K562 (cell line): ENCODE measurements around the gene PLA2R1. TPM values are rescaled to one million over a fixed set of nuclear protein-coding genes. Genes with fewer than 3 reads are reported as not detected.

ENCODE experiments used
- ATAC-seq: fragments of 200-7000 bp; cut with Tn5 transposase; 3 replicates; pipeline ENCODE4 v1.9.1; 2020; ENCODE audit warnings: moderate library complexity
- BruUV-seq: library from RNA; stranded (reverse); fragments of 400-500 nt; replicated peaks from 2 replicates; lab custom pipeline; 2021; lab: Mats Ljungman, UMichigan
- CTCF ChIA-PET: fragments of 300-600 bp; formaldehyde crosslinking; extraction: SDS; loops from one replicate; lab custom pipeline; 2021; ENCODE audit warnings: low intra/inter-chr PET ratio; lab: Yijun Ruan, JAX
- POLR2A ChIA-PET: fragments of 300-600, 350-650 bp; sonication (Branson Sonifier 250); formaldehyde crosslinking; extraction: SDS; loops from one replicate; lab custom pipeline; 2021; ENCODE audit warnings: antibody characterized with exemption, inconsistent platforms; lab: Yijun Ruan, JAX
- DNase-seq, 4 experiments: peaks; one replicate each; pipeline versions ENCODE4 v3.0.0 to v3.0.0-alpha.2; 2011 to 2018; ENCODE audit warnings: low spot score in 3 of 4, mixed read lengths in 3 of 4; ENCODE audit errors: extremely low read depth in 1 of 4
- FAIRE-seq: peaks from 2 replicates; lab custom pipeline; 2011; peaks lifted over from hg19 to GRCh38; lab: Jason Lieb, UNC
- H2AFZ ChIP-seq: 2 replicates; pipeline ENCODE4 v1.6.0; 2011; ENCODE audit warnings: low read depth, low read length, control low read depth, inconsistent platforms
- H3K27ac ChIP-seq: fragments of 200-600 bp; 3 replicates; pipeline ENCODE4 v1.8.0; 2011; ENCODE audit warnings: low read depth, mild to moderate bottlenecking, control low read depth, inconsistent platforms, low read length, moderate library complexity, mixed read lengths; ENCODE audit errors: extremely low read depth
- H3K27me3 ChIP-seq, 2 experiments: fragments of 300-600 bp in 1 of 2; 2 replicates in 1 of 2; 3 replicates in 1 of 2; pipeline versions ENCODE4 v1.6.0 to v1.8.0; 2011; ENCODE audit warnings: inconsistent platforms in 2 of 2, low read length in 2 of 2, mild to moderate bottlenecking in 1 of 2, mixed read lengths in 1 of 2, moderate library complexity in 1 of 2; ENCODE audit not compliant: control insufficient read depth in 2 of 2, insufficient read depth in 2 of 2
- H3K36me3 ChIP-seq: fragments of 300-600 bp; 3 replicates; pipeline ENCODE4 v1.8.0; 2011; ENCODE audit warnings: mild to moderate bottlenecking, low read length, inconsistent platforms; ENCODE audit not compliant: control insufficient read depth, insufficient read depth
- H3K4me1 ChIP-seq, 2 experiments: fragments of 200-600 bp in 1 of 2; replicated peaks in 1 of 2; 2 replicates in 1 of 2; 3 replicates in 1 of 2; pipeline versions ENCODE4 v1.5.1 to v1.8.0; 2011; ENCODE audit warnings: inconsistent platforms in 2 of 2, low read length in 2 of 2, mild to moderate bottlenecking in 1 of 2, mixed read lengths in 1 of 2, moderate library complexity in 1 of 2; ENCODE audit not compliant: control insufficient read depth in 2 of 2, insufficient read depth in 2 of 2
- H3K4me2 ChIP-seq: 2 replicates; pipeline ENCODE4 v1.6.1; 2011; ENCODE audit warnings: low read length, control low read depth, inconsistent platforms, mixed read lengths; ENCODE audit not compliant: insufficient read depth
- H3K4me3 ChIP-seq: fragments of 200-600 bp; sonication (generic), shearing (Covaris generic); 2 replicates; pipeline ENCODE4 v1.5.1; 2016; ENCODE audit warnings: control low read depth, inconsistent platforms
- H3K79me2 ChIP-seq: fragments of 200-600 bp; 3 replicates; pipeline ENCODE4 v1.8.0; 2011; ENCODE audit warnings: low read length, inconsistent platforms; ENCODE audit not compliant: control insufficient read depth, insufficient read depth
- H3K9ac ChIP-seq, 2 experiments: 2 replicates each; pipeline versions ENCODE4 v1.6.0 to v1.6.1; 2011; ENCODE audit warnings: low read depth in 2 of 2, low read length in 2 of 2, control low read depth in 1 of 2, inconsistent platforms in 1 of 2, mild to moderate bottlenecking in 1 of 2, mixed read lengths in 1 of 2; ENCODE audit not compliant: insufficient read depth in 1 of 2
- H3K9me1 ChIP-seq: one replicate; pipeline ENCODE4 v1.6.0; 2011; ENCODE audit warnings: inconsistent platforms, mild to moderate bottlenecking, low read length, moderate library complexity; ENCODE audit not compliant: control insufficient read depth, insufficient read depth
- H3K9me3 ChIP-seq: replicated peaks from 2 replicates; pipeline ENCODE4 v1.5.1; 2011; ENCODE audit warnings: low read depth, low read length, inconsistent platforms; ENCODE audit not compliant: control insufficient read depth, insufficient read depth
- H4K20me1 ChIP-seq: replicated peaks from 2 replicates; pipeline ENCODE4 v1.6.1; 2011; ENCODE audit warnings: low read length, inconsistent platforms, mixed read lengths; ENCODE audit not compliant: control insufficient read depth, insufficient read depth
- CBX5 ChIP-seq: IDR thresholded peaks from 2 replicates; pipeline ENCODE4 v1.6.1; 2014; ENCODE audit warnings: low read depth, borderline replicate concordance
- FOXJ2 ChIP-seq: fragments of 200-800 bp; sonication (Bioruptor generic); IDR thresholded peaks from 2 replicates; pipeline ENCODE4 v1.6.1; 2016; ENCODE audit warnings: missing genetic modification characterization, missing compliant biosample characterization
- POU5F1 ChIP-seq: fragments of 150-350 bp; IDR thresholded peaks from 2 replicates; pipeline ENCODE4 v1.6.1; 2014; ENCODE audit warnings: borderline replicate concordance, low read length, low read depth, mild to moderate bottlenecking; ENCODE audit not compliant: partially characterized antibody
- TAF15 ChIP-seq: fragments of 200-400 bp; formaldehyde crosslinking; IDR thresholded peaks from 2 replicates; pipeline ENCODE4 v1.6.1; 2017; ENCODE audit warnings: mild to moderate bottlenecking, low read depth, low read length, moderate library complexity
- TFAP4 ChIP-seq: sonication (generic); formaldehyde crosslinking; IDR thresholded peaks from 2 replicates; pipeline ENCODE4 v1.8.0; 2022; ENCODE audit warnings: missing genetic modification reagents, mild to moderate bottlenecking, moderate library complexity, borderline replicate concordance
- ZNF175 ChIP-seq: fragments of 200-800 bp; sonication (Bioruptor generic); IDR thresholded peaks from 2 replicates; pipeline ENCODE4 v1.6.1; 2016; ENCODE audit warnings: low read depth, mild to moderate bottlenecking, missing genetic modification characterization, missing compliant biosample characterization
- WGBS: fragments of 100-300 bp; shearing (Covaris generic); methylation state at CpG from one replicate; pipeline ENCODE4 v1.1.6; 2016; ENCODE audit warnings: low coverage, mixed read lengths; ENCODE audit not compliant: insufficient coverage; ENCODE audit errors: missing lambda C conversion rate; 5-methylcytosine and 5-hydroxymethylcytosine counted together
- in situ Hi-C: fragments of 300-500 bp; cut with MboI; formaldehyde crosslinking; loops from 4 replicates; pipeline ENCODE4 v1.15.0; 2018; ENCODE audit warnings: inconsistent platforms, mixed read lengths
- intact Hi-C: fragments of 100-400 bp; cut with micrococcal nuclease; formaldehyde crosslinking; loops from 2 replicates; pipeline ENCODE4 v1.14.2; 2022
- polyA plus RNA-seq, 8 experiments: library from polyadenylated mRNA; depleted of rRNA in 4 of 8; stranded (reverse) in 5 of 8; unstranded in 3 of 8; fragments of >200 nt; fragmentation: Nextera tagmentation in 2 of 8; fragmentation: Illumina TruSeq in 1 of 8; extraction: Ambion mirVana in 2 of 8; extraction: Trizol in 1 of 8; gene quantifications; 2 replicates each; pipeline versions ENCODE4 v1.2.1 to v1.2.3, GENCODE V29; 2011 to 2014; ENCODE audit warnings: inconsistent platforms in 1 of 8, missing spikeins in 1 of 8
- total RNA-seq, 7 experiments: library from RNA; depleted of rRNA in 6 of 7; stranded (reverse); fragments of >200 nt in 6 of 7; fragmentation: Illumina TruSeq in 2 of 7; extraction: Trizol in 2 of 7; gene quantifications; 2 replicates each; pipeline versions ENCODE4 v1.2.1 to v1.2.3, GENCODE V29; 2011 to 2021; ENCODE audit warnings: low replicate concordance in 1 of 7

PLA2R1 gene
- total and polyA plus RNA-seq, 9 of the 15 experiments (the other 6 are each of a cell fraction or from before 2014, with no cell fraction given), result not detected

DNA sequence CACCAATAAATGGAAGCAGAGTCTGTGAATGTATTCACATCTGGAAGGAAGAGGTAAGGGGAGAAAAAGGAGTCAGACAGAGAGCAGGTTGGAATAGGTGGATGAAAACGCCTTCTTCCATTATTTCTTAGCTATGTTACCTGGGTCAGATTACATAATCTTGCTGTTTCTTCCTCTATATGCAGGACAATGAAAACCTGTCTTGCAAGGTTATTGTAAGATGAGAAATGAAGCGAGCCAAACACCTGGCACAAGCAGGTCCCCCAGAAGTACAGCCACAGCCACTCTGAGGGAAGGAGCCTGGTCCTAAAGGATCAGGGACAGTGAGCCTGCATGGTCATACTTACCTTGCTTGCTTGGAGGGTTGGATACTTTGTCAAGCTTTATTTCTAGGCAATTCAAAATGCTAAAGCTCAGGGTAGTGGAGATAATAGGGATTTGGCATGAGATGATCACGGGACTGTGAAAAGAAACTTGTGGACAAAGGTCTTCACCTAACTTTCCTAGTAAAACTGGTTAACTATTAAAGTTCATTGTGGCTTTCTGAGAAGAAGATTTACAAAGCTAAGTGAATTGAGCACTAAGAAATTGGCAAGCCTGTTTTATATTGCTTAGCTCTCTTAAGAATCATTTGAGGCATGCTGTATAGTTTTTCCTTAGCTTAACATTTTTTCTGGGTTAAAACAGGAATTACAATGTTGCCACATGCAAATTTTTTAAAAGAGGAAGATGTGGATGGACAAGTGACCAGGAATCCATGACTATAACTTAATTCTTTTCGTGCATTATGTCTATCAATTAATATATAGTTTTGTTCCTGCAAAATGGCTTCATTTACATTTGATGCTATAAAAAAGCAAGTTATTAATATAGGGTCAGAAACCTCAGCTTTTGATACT is 15.7 kb upstream of the PLA2R1 start:
- Histone ChIP-seq H3K9me3 (no peaks in the 10 kb centered on the region), H3K9ac (no peak overlapping the region), H3K4me1 (no peaks in the 10 kb centered on the region), H4K20me1 (no peaks in the 10 kb centered on the region), H3K9me1 (no peaks in the 10 kb centered on the region), H3K27ac (no peak overlapping the region), H3K27me3 (no peaks in the 10 kb centered on the region), H3K79me2 (no peaks in the 10 kb centered on the region), H3K4me3 (no peak overlapping the region), H3K36me3 (no peaks in the 10 kb centered on the region), H3K4me2 (no peak overlapping the region), H2AFZ (no peak overlapping the region)
- POLR2A ChIA-PET, result interaction anchor here (0.5 to 0.7 kb wide), 2 partner anchors 134 to 193 kb away, joined by 3 read pairs; no protein-coding TSS in a partner anchor
- BruUV-seq, result no TSS peak
- whole genome bisulfite sequencing, result 0% methylated on average over 4 of the region's 4 CpGs
- FAIRE-seq (no peak), ATAC-seq (no peak), DNase-seq (no peak)
- CTCF ChIA-PET, result no interaction called here
- in situ Hi-C loops (no loop called here), intact Hi-C loops (no loop called here)
- TF ChIP-seq TAF15, result no peak
- no peak for TF ChIP-seq ZNF175 (CRISPR knock-in tag)
- no peak for TF ChIP-seq TFAP4 (CRISPR knock-in tag)
- no peak for TF ChIP-seq CBX5
- no peak for TF ChIP-seq FOXJ2 (tag)
- no peak for TF ChIP-seq POU5F1
